ENCODE measurements around the gene CLDN5.
"Not testable (repeated sequence)": the region's sequence is repeated elsewhere in the genome, so short reads cannot be mapped to it uniquely, and the experiment has no call there.

CLDN5 gene

DNA sequence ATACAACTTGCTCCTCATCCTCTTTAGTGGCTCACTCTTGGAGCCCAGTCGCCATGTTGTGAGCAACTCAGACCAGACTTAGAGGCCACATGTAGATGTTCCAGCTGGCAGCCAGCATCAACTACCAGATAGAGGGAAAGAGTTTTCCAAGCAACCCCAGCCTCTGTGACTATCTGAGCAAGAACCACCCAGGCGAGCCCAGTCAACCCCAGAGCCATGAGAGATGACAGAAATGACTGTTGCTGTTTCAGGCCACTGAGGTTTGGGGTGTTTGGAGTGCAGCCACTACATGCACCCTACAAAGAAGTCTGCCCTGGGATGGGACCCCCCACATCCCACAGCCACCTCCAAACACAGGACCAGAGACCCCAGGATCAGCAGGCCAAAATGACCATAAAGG lies 24.8 kb upstream of the CLDN5 start:
- H3K4me3 ChIP-seq (ENCODE audit: low read depth, low read length): no peak overlapping the region
- TF ChIP-seq, protein P1, sequence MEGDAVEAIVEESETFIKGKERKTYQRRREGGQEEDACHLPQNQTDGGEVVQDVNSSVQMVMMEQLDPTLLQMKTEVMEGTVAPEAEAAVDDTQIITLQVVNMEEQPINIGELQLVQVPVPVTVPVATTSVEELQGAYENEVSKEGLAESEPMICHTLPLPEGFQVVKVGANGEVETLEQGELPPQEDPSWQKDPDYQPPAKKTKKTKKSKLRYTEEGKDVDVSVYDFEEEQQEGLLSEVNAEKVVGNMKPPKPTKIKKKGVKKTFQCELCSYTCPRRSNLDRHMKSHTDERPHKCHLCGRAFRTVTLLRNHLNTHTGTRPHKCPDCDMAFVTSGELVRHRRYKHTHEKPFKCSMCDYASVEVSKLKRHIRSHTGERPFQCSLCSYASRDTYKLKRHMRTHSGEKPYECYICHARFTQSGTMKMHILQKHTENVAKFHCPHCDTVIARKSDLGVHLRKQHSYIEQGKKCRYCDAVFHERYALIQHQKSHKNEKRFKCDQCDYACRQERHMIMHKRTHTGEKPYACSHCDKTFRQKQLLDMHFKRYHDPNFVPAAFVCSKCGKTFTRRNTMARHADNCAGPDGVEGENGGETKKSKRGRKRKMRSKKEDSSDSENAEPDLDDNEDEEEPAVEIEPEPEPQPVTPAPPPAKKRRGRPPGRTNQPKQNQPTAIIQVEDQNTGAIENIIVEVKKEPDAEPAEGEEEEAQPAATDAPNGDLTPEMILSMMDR (IDR thresholded peaks at IDR 0.05; ENCODE audit: low read depth, low read length, missing control alignments): no peak
- in situ Hi-C loops (cut with HindIII; ENCODE audit: low sequenced_read_pairs): no loop called here
- DNase-seq (ENCODE audit: low read depth): no peak

DNA sequence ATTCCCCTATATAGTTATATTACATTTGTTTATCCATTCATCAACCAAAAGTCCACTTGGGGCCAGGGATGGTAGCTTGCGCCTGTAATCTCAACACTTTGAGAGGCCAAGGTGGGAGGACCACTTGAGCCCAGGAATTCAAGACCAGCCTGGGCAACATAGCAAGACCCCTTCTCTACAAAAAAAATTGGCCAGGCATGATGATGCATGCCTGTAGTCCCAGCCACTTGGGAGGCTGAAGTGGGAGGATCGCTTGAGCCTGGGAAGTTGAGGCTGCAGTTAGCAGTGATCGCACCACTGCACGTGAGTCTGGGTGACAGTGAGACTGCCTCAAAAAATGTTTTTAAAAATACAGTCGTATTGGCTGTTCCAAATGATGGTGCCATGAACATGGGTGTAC lies 24.2 kb upstream of the CLDN5 start:
- DNase-seq (ENCODE audit: low read depth); H3K4me3 ChIP-seq (ENCODE audit: low read depth, low read length); in situ Hi-C loops (cut with HindIII; ENCODE audit: low sequenced_read_pairs): not testable (repeated sequence)

DNA sequence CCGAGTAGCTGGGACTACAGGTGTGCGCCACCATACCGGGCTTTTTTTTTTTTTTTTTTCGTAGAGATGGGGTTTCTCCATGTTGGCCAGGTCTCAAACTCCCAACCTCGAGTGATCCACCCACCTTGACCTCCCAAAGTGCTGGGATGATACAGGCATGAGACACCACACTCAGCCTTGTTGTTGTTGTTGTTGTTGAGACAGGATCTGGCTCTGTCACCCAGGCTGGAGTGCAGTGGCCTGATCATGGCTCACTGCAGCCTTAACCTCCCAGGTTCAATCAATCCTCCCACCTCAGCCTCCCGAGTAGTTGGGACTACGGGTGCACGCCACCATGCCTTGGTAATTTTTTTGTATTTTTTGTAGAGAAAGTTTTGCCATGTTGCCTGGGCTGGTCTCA lies 23.4 kb upstream of the CLDN5 start:
- no peak overlapping the region for H3K4me3 ChIP-seq (ENCODE audit: low read depth, low read length)
- TF ChIP-seq, protein P1 (IDR thresholded peaks at IDR 0.05; ENCODE audit: low read depth, low read length, missing control alignments): no peak
- in situ Hi-C loops (cut with HindIII; ENCODE audit: low sequenced_read_pairs): no loop called here
- DNase-seq (ENCODE audit: low read depth): no peak

DNA sequence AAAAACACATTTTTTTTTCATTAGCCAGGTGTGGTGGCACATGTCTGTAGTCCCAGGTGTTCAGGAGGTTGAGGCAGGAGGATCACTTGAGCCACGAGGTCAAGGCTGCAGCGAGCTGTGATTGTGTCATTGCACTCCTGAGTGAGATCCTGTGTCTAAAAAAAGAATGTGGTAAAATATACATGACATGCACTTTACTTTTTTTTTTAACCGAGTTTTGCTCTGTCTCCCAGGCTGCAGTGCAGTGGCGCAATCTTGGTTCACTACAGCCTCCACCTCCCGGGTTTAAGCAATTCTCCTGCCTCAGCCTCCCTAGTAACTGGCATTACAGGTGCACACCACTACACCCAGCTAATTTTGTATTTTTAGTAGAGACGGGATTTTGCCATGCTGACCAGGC lies 22.5 kb upstream of the CLDN5 start:
- DNase-seq (ENCODE audit: low read depth): no peak
- in situ Hi-C loops (cut with HindIII; ENCODE audit: low sequenced_read_pairs): no loop called here
- TF ChIP-seq, protein P1 (IDR thresholded peaks at IDR 0.05; ENCODE audit: low read depth, low read length, missing control alignments): no peak
- H3K4me3 ChIP-seq (ENCODE audit: low read depth, low read length): no peak overlapping the region

DNA sequence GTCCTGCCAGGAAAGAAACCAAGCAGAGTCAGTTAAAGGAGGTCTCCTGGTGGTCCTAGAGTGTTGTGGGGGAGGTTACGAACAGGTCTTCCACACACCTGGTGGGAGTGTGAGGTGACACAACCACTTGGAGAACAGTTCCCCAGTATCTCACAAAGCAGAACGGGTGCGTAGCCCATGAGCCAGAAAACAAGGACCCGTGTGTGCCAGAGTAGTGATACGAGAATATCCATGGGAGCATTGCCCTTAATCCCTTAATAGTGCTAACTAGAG lies 21.7 kb upstream of the CLDN5 start:
- H3K4me3 ChIP-seq (ENCODE audit: low read depth, low read length): no peak overlapping the region
- in situ Hi-C loops (cut with HindIII; ENCODE audit: low sequenced_read_pairs): no loop called here
- TF ChIP-seq, protein P1 (IDR thresholded peaks at IDR 0.05; ENCODE audit: low read depth, low read length, missing control alignments): no peak
- no peak for DNase-seq (ENCODE audit: low read depth)

DNA sequence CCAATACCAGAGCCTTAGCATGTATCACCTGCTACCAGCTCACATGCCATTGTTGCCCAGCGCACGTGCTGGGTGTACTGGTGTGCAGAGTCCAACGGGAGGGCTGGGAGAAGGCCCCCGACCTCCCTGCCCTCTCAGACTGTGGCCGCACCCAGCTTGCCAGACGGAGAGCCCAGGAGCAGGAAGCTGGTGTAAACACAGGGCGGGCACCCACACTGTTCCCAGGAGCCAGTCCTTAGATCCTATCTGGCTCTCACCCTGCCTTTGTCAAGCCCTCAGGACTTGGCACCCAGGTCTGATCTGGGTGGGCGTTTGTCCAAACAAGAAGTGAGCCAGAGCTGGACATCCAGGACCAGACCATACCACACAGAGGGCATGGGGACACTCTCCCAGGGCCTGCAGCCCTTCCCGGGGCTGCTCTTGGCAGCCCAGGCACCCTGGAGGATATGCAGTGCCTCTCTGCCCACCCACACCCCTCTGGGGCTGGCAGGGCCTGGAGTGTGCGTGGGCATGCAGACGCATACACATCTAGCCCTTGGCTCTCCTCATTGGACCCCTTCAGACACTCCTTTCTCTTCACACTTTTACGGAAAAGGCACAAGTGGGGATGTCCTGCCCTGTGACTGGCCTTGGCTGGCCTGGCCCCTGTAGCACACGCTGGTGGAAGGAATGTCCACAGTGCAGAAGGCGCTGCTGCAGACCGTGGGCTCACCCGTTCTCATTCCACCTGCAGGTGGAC lies 19.9 kb upstream of the CLDN5 start:
- no peak overlapping the region for H3K4me3 ChIP-seq (ENCODE audit: low read depth, low read length)
- no peak for DNase-seq (ENCODE audit: low read depth)
- in situ Hi-C loops (cut with HindIII; ENCODE audit: low sequenced_read_pairs): no loop called here
- TF ChIP-seq, protein P1 (IDR thresholded peaks at IDR 0.05; ENCODE audit: low read depth, low read length, missing control alignments): no peak

DNA sequence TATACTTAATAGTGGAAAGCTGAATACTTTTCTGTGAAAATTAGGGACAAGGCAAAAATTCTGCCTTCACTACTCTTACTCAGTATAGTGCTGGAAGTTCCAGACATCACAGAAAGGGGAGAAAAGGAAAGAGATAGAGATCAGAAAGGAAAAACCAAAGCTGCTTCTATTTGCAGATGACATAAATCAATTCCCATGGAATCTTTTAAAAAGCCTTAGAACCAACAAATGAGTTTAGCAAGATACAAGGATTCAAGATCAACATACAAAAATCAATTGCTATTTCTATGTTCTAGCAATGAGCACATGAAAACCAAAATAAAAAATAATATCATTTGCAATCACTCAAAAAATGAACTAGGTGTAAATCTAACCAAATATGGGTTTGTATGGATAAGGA lies 16.2 kb upstream of the CLDN5 start:
- DNase-seq (ENCODE audit: low read depth): no peak
- TF ChIP-seq, protein P1 (IDR thresholded peaks at IDR 0.05; ENCODE audit: low read depth, low read length, missing control alignments): no peak
- H3K4me3 ChIP-seq (ENCODE audit: low read depth, low read length): no peak overlapping the region
- in situ Hi-C loops (cut with HindIII; ENCODE audit: low sequenced_read_pairs): no loop called here
